ENCODE results near the gene NPHP4.
"Not testable (repeated sequence)": the region's sequence is repeated elsewhere in the genome, so short reads cannot be mapped to it uniquely, and the experiment has no call there.

Gene NPHP4

GRCh38 chr1:5855196-5855897 is 136.9 kb downstream of the NPHP4 start:
- DNase-seq (ENCODE audit: low read depth in 3 of 3), result no peak

GRCh38 chr1:5854754-5855153 is 137.5 kb downstream of the NPHP4 start:
- DNase-seq (ENCODE audit: low read depth in 3 of 3), result no peak

GRCh38 chr1:5853858-5854257 is 138.4 kb downstream of the NPHP4 start:
- not testable (repeated sequence) for DNase-seq (ENCODE audit: low read depth in 3 of 3)

- DNase-seq (ENCODE audit: low read depth in 3 of 3), result no peak
Observed at GRCh38 chr1:5850503-5850902, 141.7 kb downstream of the NPHP4 start.

- no peak for DNase-seq (ENCODE audit: low read depth in 3 of 3)
Observed at GRCh38 chr1:5849550-5849949, 142.7 kb downstream of the NPHP4 start.

GRCh38 chr1:5847013-5847659 is 145.1 kb downstream of the NPHP4 start:
- DNase-seq (ENCODE audit: low read depth in 3 of 3), result no peak

- DNase-seq (ENCODE audit: low read depth in 3 of 3), result no peak
Observed at GRCh38 chr1:5845376-5845775, 146.8 kb downstream of the NPHP4 start.

GRCh38 chr1:5844442-5844841 is 147.8 kb downstream of the NPHP4 start:
- no peak for DNase-seq (ENCODE audit: low read depth in 3 of 3)

- no peak for DNase-seq (ENCODE audit: low read depth in 3 of 3)
Observed at GRCh38 chr1:5843521-5844096, 148.6 kb downstream of the NPHP4 start.

GRCh38 chr1:5842679-5843078 is 149.5 kb downstream of the NPHP4 start:
- no peak for DNase-seq (ENCODE audit: low read depth in 3 of 3)

- no peak for DNase-seq (ENCODE audit: low read depth in 3 of 3)
Observed at GRCh38 chr1:5840551-5841001, 151.6 kb downstream of the NPHP4 start.

- DNase-seq (ENCODE audit: low read depth in 3 of 3), result no peak
Observed at GRCh38 chr1:5839881-5840550, 152.2 kb downstream of the NPHP4 start.

GRCh38 chr1:5839161-5839880 is 152.9 kb downstream of the NPHP4 start:
- DNase-seq (ENCODE audit: low read depth in 3 of 3), result no peak

GRCh38 chr1:5837976-5838653 is 154.1 kb downstream of the NPHP4 start:
- no peak for DNase-seq (ENCODE audit: low read depth in 3 of 3)

- no peak for DNase-seq (ENCODE audit: low read depth in 3 of 3)
Observed at GRCh38 chr1:5836776-5837440, 155.3 kb downstream of the NPHP4 start.

GRCh38 chr1:5835179-5835562 is 157.1 kb downstream of the NPHP4 start:
- no peak for DNase-seq (ENCODE audit: low read depth in 3 of 3)

GRCh38 chr1:5834477-5835178 is 157.6 kb downstream of the NPHP4 start:
- no peak for DNase-seq (ENCODE audit: low read depth in 3 of 3)

GRCh38 chr1:5833911-5834310 is 158.3 kb downstream of the NPHP4 start:
- no peak for DNase-seq (ENCODE audit: low read depth in 3 of 3)

GRCh38 chr1:5832916-5833895 is 159.0 kb downstream of the NPHP4 start:
- DNase-seq (ENCODE audit: low read depth in 3 of 3), result no peak
